Activated naive CD8-positive, alpha-beta T cell (primary cell): Measurements from ENCODE around the gene PROKR2.

Source experiments
- H3K27ac Mint-ChIP-seq: one replicate; pipeline ENCODE4 v1.8.0; 2021; ENCODE audit warnings: mixed read lengths
- H3K27me3 Mint-ChIP-seq: one replicate; pipeline ENCODE4 v1.8.0; 2021; ENCODE audit warnings: mixed read lengths
- H3K36me3 Mint-ChIP-seq: one replicate; pipeline ENCODE4 v1.8.0; 2021; ENCODE audit warnings: mixed read lengths
- H3K4me1 Mint-ChIP-seq: one replicate; pipeline ENCODE4 v1.8.0; 2021; ENCODE audit warnings: low read depth, mixed read lengths
- H3K4me3 Mint-ChIP-seq: one replicate; pipeline ENCODE4 v1.8.0; 2021; ENCODE audit warnings: mild to moderate bottlenecking, mixed read lengths
- H3K9me3 Mint-ChIP-seq: one replicate; pipeline ENCODE4 v1.8.0; 2021; ENCODE audit warnings: low read depth, mixed read lengths

The PROKR2 gene

DNA sequence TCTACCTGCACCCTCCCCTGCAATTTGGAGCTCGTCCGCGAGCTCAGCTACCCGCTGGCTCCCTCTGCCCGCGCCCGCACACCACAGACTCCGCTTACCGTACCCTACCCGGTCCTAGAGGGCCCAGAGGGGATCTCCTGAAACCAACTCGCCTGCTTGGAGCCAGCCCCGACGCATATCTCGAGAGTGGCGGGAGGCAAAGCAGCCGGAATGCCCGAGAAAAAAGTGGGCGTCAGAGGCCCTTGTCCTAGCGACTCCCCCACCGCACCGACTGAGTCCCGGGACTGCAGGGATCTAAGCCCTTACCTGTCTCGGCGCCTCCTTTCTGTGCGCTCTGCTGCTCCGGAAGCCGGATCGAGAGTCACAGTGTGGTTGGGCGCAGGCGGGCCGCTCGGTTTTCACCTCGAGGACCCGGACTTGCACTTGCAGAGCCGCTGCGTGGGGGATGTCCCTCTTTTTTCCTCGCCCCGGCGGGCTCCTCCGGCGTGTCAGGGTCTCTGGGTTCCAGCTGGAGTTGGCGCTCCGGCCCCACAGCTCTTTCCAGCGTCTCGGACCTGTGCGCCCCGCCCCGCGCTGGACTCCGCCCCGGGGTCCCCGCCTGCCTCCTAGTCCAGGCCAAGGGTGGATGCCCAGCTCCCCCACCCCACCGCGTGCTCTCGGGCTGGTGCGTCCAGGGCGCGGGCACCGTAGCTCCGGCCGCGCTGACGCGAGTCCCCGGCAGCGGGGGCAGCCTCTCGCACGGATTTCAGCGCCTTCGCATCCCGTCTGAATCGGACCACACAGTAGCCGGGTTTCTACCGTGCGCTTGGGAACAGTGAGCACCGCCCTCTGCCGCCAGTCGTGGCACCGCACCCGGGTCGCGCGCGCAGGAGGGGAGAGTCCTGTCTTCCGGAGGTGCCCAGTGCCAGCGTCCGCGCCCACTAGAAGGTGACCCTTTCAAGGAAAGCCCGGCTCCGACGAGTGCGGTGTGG, at the start of gene PROKR2:
Gene PROKR2 (minus strand): TSS at position 767 of the 971 bp plus-strand sequence. CDS start 2,585 bp downstream, outside the sequence.
- Mint-ChIP-seq H3K9me3 (no peaks in the 10 kb centered on the region), H3K27me3 (peaks cover 35% of the 10 kb centered on the region), H3K27ac (no peak within 1 kb of the TSS), H3K36me3 (no peaks in the 10 kb centered on the region), H3K4me3 (no peak within 1 kb of the TSS), H3K4me1 (peaks cover 1% of the 10 kb centered on the region)

DNA sequence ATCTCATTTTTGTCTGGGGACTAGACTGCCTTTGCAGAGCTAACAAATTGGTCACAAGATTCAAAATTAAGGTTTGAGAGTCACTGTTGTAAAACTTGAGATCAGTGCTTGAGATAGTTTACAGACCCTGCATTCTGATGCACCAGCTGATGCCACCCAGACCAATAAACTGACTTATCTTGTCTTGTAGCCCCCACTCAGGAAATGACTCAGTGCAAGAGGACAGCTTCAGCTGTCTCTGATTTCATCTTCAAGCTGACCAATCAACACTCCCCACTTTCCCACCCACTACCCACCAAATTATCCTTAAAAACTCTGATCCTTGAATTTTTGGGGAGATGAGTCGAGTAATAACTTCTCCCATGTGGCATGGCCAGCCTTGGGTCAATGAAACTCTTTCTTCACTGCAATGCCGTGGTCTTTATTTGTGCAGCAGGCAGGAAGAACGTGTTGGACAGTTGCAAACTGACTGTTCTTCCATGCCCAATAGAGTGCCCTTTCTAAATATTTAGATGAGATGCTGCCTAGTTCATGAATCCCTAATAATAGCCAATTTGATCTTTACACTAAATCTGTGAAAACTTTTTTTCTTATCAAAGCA, 48.3 kb upstream of the PROKR2 start:
- Mint-ChIP-seq H3K27ac (no peak overlapping the region), H3K27me3 (peaks cover 9% of the 10 kb centered on the region)

DNA sequence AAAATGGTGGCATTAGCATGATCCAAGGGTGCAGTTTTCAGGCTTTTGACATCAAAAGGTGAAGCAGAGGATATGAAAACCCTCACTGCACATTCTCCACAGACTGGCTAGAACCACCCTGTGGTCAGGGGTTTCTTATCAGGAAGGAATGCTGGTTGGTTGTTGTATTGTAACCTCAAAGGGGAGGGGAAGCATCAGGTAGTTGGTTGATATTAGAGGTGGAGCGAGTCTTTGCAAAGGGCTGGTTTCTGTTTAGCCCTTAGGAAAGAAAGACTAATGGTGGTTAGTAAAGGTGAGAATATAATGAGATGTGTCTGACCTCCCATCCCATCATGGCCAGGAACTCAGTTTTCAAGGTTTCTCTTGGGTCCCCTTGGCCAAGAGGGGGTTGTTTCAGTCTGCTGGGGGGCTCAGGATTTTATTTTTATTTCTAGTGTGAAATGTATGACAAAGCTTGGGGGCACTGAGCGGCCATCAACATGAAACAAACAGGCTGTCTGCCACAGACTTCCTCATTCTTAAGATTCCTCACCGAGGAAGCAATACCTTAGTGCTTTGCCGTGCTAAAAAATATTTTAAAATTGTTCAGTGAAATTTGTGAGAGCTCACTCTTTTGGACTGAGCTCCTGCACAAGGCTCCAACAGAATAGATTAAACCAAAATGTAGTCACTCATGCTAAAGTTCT, 47.5 kb upstream of the PROKR2 start:
- Mint-ChIP-seq H3K4me1 (no peaks in the 10 kb centered on the region), H3K4me3 (no peak overlapping the region), H3K27ac (no peak overlapping the region), H3K9me3 (peaks cover 9% of the 10 kb centered on the region), H3K27me3 (peaks cover 9% of the 10 kb centered on the region), H3K36me3 (no peaks in the 10 kb centered on the region)

More for the DNA sequence above, 48.3 kb upstream of the PROKR2 start:
- Mint-ChIP-seq H3K4me1 (peaks cover 5% of the 10 kb centered on the region), H3K36me3 (no peaks in the 10 kb centered on the region), H3K9me3 (peaks cover 9% of the 10 kb centered on the region), H3K4me3 (no peak overlapping the region)

GRCh38 chr20:5362771-5363170, 46.0 kb upstream of the PROKR2 start:
- Mint-ChIP-seq H3K9me3 (peaks cover 11% of the 10 kb centered on the region), H3K27ac (no peak overlapping the region), H3K27me3 (peaks cover 5% of the 10 kb centered on the region), H3K36me3 (no peaks in the 10 kb centered on the region), H3K4me1 (no peaks in the 10 kb centered on the region), H3K4me3 (no peak overlapping the region)

DNA sequence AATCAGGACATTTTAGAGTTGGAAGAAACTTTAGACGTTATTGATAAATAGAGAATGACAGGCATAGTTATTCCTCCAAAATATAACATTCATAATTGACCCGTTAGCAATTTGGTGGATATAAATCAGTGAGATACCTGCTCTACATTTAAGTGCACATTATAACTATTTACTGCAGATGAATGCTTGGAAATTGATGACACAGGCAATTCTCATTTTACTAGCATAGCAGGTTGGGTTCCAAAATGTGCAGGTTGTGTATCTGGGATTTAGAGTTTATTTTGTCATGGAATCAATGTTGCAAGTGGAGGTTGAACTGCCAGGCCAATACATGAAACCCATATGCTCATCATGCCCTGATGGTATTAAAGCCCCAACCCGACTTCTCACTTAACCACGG, 44.4 kb upstream of the PROKR2 start:
- no peaks in the 10 kb centered on the region for H3K36me3 Mint-ChIP-seq
- H3K9me3 Mint-ChIP-seq, result peaks cover 11% of the 10 kb centered on the region
- no peak overlapping the region for H3K4me3 Mint-ChIP-seq
- no peaks in the 10 kb centered on the region for H3K4me1 Mint-ChIP-seq
- no peak overlapping the region for H3K27ac Mint-ChIP-seq
- H3K27me3 Mint-ChIP-seq, result peaks cover 8% of the 10 kb centered on the region

DNA sequence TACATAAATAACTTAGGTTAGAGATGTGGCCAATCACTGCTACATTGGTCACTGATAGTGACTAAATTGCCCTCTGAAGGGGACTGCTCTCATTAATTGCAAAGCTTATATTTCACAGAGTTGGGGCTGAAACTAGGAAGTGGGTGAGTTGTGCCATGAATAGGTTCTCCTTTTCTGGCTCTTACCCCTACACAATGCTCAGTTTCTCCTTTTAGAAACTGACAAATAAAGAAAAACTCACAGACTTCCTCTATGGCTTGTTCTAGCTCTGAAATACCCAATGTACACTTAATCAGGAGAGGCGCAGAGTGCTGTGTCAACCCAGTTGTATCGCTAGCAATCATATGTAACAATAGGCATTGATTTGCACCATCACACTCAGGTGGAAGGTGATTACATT, 41.2 kb upstream of the PROKR2 start:
- H3K36me3 Mint-ChIP-seq, result no peaks in the 10 kb centered on the region
- no peak overlapping the region for H3K27ac Mint-ChIP-seq
- no peak overlapping the region for H3K4me3 Mint-ChIP-seq
- peaks cover 5% of the 10 kb centered on the region for H3K4me1 Mint-ChIP-seq
- H3K27me3 Mint-ChIP-seq, result peaks cover 14% of the 10 kb centered on the region
- H3K9me3 Mint-ChIP-seq, result peaks cover 2% of the 10 kb centered on the region

- Mint-ChIP-seq H3K9me3 (peaks cover 2% of the 10 kb centered on the region), H3K4me3 (no peak overlapping the region)
Measured at GRCh38 chr20:5356941-5357340, 40.2 kb upstream of the PROKR2 start.

GRCh38 chr20:5354901-5355300, 38.1 kb upstream of the PROKR2 start:
- H3K36me3 Mint-ChIP-seq, result no peaks in the 10 kb centered on the region
- no peak overlapping the region for H3K4me3 Mint-ChIP-seq
- H3K27me3 Mint-ChIP-seq, result peaks cover 18% of the 10 kb centered on the region
- peaks cover 5% of the 10 kb centered on the region for H3K4me1 Mint-ChIP-seq
- peak overlapping the region; percentile 42 for H3K27ac Mint-ChIP-seq
- H3K9me3 Mint-ChIP-seq, result peaks cover 2% of the 10 kb centered on the region

More at GRCh38 chr20:5356941-5357340, 40.2 kb upstream of the PROKR2 start:
- H3K36me3 Mint-ChIP-seq, result no peaks in the 10 kb centered on the region
- H3K27ac Mint-ChIP-seq, result no peak overlapping the region
- H3K4me1 Mint-ChIP-seq, result peaks cover 5% of the 10 kb centered on the region
- H3K27me3 Mint-ChIP-seq, result peaks cover 15% of the 10 kb centered on the region

GRCh38 chr20:5353624-5354496, 37.1 kb upstream of the PROKR2 start:
- H3K36me3 Mint-ChIP-seq, result no peaks in the 10 kb centered on the region
- H3K4me3 Mint-ChIP-seq, result peak overlapping the region; percentile 42
- no peak overlapping the region for H3K27ac Mint-ChIP-seq
- H3K4me1 Mint-ChIP-seq, result peaks cover 5% of the 10 kb centered on the region
- peaks cover 2% of the 10 kb centered on the region for H3K9me3 Mint-ChIP-seq
- H3K27me3 Mint-ChIP-seq, result peaks cover 20% of the 10 kb centered on the region

- H3K36me3 Mint-ChIP-seq, result no peaks in the 10 kb centered on the region
- peaks cover 4% of the 10 kb centered on the region for H3K4me1 Mint-ChIP-seq
- H3K4me3 Mint-ChIP-seq, result no peak overlapping the region
- no peak overlapping the region for H3K27ac Mint-ChIP-seq
- no peaks in the 10 kb centered on the region for H3K9me3 Mint-ChIP-seq
- H3K27me3 Mint-ChIP-seq, result peaks cover 12% of the 10 kb centered on the region
Measured at GRCh38 chr20:5349448-5349847, 32.7 kb upstream of the PROKR2 start.

- H3K9me3 Mint-ChIP-seq, result peaks cover 9% of the 10 kb centered on the region
- H3K4me3 Mint-ChIP-seq, result no peak overlapping the region
Measured at GRCh38 chr20:5342021-5342420, 25.3 kb upstream of the PROKR2 start.

GRCh38 chr20:5331340-5331739, 14.6 kb upstream of the PROKR2 start:
- H3K36me3 Mint-ChIP-seq, result no peaks in the 10 kb centered on the region
- peaks cover 18% of the 10 kb centered on the region for H3K27me3 Mint-ChIP-seq
- H3K4me1 Mint-ChIP-seq, result no peaks in the 10 kb centered on the region
- H3K27ac Mint-ChIP-seq, result no peak overlapping the region
- H3K4me3 Mint-ChIP-seq, result no peak overlapping the region
- no peaks in the 10 kb centered on the region for H3K9me3 Mint-ChIP-seq

More at GRCh38 chr20:5342021-5342420, 25.3 kb upstream of the PROKR2 start:
- H3K36me3 Mint-ChIP-seq, result no peaks in the 10 kb centered on the region
- no peaks in the 10 kb centered on the region for H3K4me1 Mint-ChIP-seq
- H3K27me3 Mint-ChIP-seq, result peaks cover 12% of the 10 kb centered on the region
- H3K27ac Mint-ChIP-seq, result no peak overlapping the region

DNA sequence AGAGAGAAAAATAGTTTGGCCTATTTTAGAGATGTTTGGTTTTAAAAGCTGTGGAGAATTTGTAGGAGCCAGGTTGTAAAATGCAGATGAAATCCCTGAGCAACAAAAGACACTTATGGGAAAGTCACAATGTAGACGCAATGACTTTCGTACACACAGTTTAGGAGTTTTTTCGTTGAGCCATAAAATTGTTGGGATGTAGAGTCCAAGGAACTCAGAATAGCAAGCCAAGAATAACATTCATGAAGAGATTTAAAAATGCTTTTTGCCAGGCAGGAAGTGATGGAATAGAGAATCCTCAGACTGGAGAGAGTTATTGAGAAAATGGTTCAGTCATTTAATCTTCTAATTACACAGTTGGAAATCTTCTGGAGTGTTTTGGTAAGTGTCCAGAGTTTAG, 11.5 kb upstream of the PROKR2 start:
- H3K4me3 Mint-ChIP-seq, result no peak overlapping the region
- H3K27me3 Mint-ChIP-seq, result peaks cover 17% of the 10 kb centered on the region
- no peaks in the 10 kb centered on the region for H3K9me3 Mint-ChIP-seq
- H3K4me1 Mint-ChIP-seq, result no peaks in the 10 kb centered on the region
- no peak overlapping the region for H3K27ac Mint-ChIP-seq
- no peaks in the 10 kb centered on the region for H3K36me3 Mint-ChIP-seq

DNA sequence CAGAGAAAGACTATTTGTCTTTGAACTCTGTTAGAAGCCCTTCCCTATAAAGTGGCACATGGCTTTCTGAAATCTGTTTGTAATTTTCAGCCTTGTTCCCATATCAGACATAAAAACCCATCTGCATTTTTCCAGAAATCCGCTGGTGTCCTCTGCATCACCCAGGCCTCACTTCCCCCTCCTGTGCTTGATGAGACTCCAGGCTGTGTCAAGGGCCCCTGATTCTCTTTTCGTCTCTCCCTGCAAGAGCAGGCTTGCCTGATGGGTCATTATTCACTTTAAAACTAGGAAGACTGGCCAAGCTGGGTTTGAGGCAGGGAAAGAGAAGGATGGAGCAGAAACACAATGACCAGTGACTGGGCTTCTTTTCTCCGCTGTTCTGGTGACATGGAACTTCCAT, 10.6 kb upstream of the PROKR2 start:
- Mint-ChIP-seq H3K4me1 (no peaks in the 10 kb centered on the region), H3K9me3 (no peaks in the 10 kb centered on the region), H3K36me3 (no peaks in the 10 kb centered on the region), H3K4me3 (no peak overlapping the region), H3K27ac (no peak overlapping the region), H3K27me3 (peaks cover 15% of the 10 kb centered on the region)
